ENCODE results near the gene ALDH2.
"Not testable (repeated sequence)": the region's sequence is repeated elsewhere in the genome, so short reads cannot be mapped to it uniquely, and the experiment has no call there.

Gene ALDH2

GRCh38 chr12:111828338-111828979 lies 61.7 kb downstream of the ALDH2 start:
- DNase-seq: no peak

DNA sequence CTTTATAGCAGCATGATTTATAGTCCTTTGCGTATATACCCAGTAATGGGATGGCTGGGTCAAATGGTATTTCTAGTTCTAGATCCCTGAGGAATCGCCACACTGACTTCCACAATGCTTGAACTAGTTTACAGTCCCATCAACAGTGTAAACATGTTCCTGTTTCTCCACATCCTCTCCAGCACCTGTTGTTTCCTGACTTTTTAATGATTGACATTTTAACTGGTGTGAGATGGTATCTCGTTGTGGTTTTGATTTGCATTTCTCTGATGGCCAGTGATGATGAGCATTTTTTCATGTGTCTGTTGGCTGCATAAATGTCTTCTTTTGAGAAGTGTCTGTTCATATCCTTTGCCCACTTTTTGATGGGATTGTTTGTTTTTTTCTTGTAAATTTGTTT lies 62.9 kb downstream of the ALDH2 start:
- not testable (repeated sequence) for DNase-seq

DNA sequence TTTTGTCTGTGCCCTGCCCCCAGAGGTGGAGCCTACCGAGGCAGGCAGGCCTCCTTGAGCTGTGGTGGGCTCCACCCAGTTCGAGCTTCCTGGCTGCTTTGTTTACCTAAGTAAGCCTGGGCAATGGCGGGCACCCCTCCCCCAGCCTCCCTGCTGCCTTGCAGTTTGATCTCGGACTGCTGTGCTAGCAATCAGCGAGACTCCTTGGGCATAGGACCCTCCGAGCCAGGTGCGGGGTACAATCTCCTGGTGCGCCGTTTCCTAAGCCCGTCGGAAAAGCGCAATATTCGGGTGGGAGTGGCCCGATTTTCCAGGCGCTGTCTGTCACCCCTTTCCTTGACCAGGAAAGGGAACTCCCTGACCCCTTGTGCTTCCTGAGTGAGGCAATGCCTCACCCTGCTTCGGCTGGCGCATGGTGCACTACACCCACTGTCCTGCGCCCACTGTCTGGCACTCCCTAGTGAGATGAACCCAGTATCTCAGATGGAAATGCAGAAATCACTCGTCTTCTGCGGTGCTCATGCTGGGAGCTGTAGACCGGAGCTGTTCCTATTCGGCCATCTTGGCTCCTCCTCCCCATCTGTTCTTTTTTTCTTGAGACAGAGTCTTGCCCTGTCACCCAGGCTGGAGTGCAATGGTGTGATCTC lies 68.1 kb downstream of the ALDH2 start:
- DNase-seq: not testable (repeated sequence)

GRCh38 chr12:111835531-111836181 lies 68.9 kb downstream of the ALDH2 start:
- not testable (repeated sequence) for DNase-seq

- DNase-seq: no peak
Measured at GRCh38 chr12:111838353-111838752, 71.6 kb downstream of the ALDH2 start.

DNA sequence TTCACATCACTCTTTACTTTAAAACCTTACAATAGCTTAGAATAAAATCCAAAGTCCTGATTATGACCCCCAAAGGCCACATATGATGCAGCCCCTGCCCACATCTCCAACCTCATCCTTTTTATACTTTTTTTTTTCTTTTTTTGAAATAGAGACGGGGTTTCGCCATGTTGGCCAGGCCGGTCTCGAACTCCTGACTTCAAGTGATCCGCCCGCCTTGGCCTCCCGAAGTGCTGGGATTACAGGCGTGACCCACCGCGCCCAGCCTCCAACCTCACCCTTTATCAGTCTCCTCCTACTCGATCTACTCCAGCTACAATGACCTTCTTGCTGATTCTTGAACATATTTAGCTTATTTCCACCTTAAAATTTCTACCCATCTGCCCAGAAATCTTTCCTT lies 74.1 kb downstream of the ALDH2 start:
- DNase-seq: no peak

- peak; percentile 31 for DNase-seq
Measured at GRCh38 chr12:111841236-111841749, 74.6 kb downstream of the ALDH2 start.

- peak; percentile 79 for DNase-seq
Measured at GRCh38 chr12:111841750-111842555, 75.2 kb downstream of the ALDH2 start, which contains the start of gene MAPKAPK5. Gene MAPKAPK5, plus strand, starts transcription at chr12:111842228. Its CDS starts 506 bp downstream, at chr12:111842734.

- DNase-seq: peak; percentile 1
Measured at GRCh38 chr12:111842556-111843396, 76.0 kb downstream of the ALDH2 start.

GRCh38 chr12:111846016-111846415 lies 79.3 kb downstream of the ALDH2 start:
- peak; percentile 15 for DNase-seq

DNA sequence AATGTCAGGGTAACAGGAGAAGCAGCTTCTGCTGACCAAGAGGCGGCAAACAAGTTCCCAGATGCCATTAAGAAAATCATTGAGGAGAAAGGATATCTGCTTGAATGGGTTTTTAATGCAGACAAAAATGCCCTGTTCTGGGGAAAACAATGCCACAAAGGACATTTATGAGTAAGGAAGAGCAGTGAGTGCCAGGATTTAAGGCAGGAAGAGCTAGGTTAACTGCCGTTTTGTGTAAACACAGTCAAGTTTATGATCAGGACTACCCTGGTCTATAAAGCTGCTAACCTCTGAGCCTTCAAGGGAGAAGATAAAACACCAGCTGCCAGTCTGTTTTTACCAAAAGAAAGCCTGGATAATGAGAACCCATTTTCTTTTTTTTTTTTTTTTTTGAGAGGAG lies 83.8 kb downstream of the ALDH2 start:
- DNase-seq: no peak

DNA sequence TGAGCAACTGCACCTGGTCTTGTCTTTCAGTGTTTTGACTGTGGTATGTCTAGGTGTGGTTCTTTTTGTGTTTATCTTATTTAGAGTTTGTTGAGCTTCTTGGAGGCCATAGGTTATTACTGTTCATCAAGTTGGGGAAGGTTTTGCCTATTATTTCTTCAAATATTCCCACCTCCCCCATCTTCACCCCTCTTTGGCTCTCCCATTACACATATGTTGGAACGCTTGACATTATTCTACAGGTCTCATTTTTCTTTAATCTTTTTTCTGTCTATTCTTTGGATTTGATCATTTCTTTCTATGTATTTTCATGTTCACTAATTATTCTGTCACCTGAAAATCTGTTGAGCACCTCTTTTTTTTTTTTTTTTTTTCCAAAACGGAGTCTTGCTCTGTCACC lies 91.5 kb downstream of the ALDH2 start:
- DNase-seq: no peak

- DNase-seq: no peak
Measured at GRCh38 chr12:111858778-111859177, 92.0 kb downstream of the ALDH2 start.

GRCh38 chr12:111864913-111865312 lies 98.2 kb downstream of the ALDH2 start:
- DNase-seq: no peak

All from NCI-H1092 treated with DMSO at 0.1 percent for 48 hours (cell line).